ENCODE data around the gene PLA2G2C. TPM values are rescaled to one million over a fixed set of nuclear protein-coding genes. Genes with fewer than 3 reads are reported as not detected.
A peak's percentile ranks its signal among the peaks of the same experiment; 100 is the strongest.

Gene PLA2G2C
- total and polyA plus RNA-seq, 2 of the 8 experiments (the other 6 are each of a cell fraction or from before 2014, with no cell fraction given) = not detected

- Histone ChIP-seq H2AFZ (ENCODE audit: low read length) (no peak overlapping the region), H3K79me1 (ENCODE audit: low read depth, low read length) (0 out of 2 replicates have a peak, but pooled peaks cover 3% of the 10 kb centered on the region), H3K9me3 (ENCODE audit: insufficient read depth in 2 of 2, low read depth in 1 of 2, low read length in 1 of 2) (peaks cover 0 to 4% of the 10 kb centered on the region in 2 experiments; a peak in 1 of 4 replicates), H3K23ac (ENCODE audit: insufficient read length) (no peak overlapping the region), H4K20me1 (replicated peaks in 1 of 2; ENCODE audit: control insufficient read depth in 1 of 2, insufficient read depth in 2 of 2, low read length in 2 of 2) (no peaks in the 10 kb centered on the region), H4K91ac (replicated peaks; ENCODE audit: insufficient read length, low read length) (no peak overlapping the region), H3K4me1 (replicated peaks in 1 of 4; ENCODE audit: control insufficient read depth in 3 of 4, insufficient read depth in 4 of 4, low read length in 3 of 4) (no peaks in the 10 kb centered on the region; a peak in 1 of 7 replicates), H3K4me2 (ENCODE audit: insufficient read depth in 1 of 2, low read depth in 2 of 2, low read length in 2 of 2) (no peak overlapping the region), H2BK120ac (replicated peaks; ENCODE audit: low read depth, low read length) (no peak overlapping the region), H4K8ac (ENCODE audit: extremely low read depth, insufficient read depth, low read length) (no peak overlapping the region), H4K5ac (ENCODE audit: insufficient read length, low read depth, low read length) (no peak overlapping the region), H3K9ac (replicated peaks in 1 of 4; ENCODE audit: extremely low read depth in 1 of 4, low read depth in 3 of 4, low read length in 3 of 4) (no peak overlapping the region), H3K23me2 (ENCODE audit: low read depth, low read length) (no peaks in the 10 kb centered on the region), H3K18ac (ENCODE audit: extremely low read depth, low read length) (no peak overlapping the region), H3K4ac (replicated peaks; ENCODE audit: insufficient read length, low read depth, low read length) (no peak overlapping the region), H2BK15ac (ENCODE audit: low read length) (no peak overlapping the region), H2BK20ac (ENCODE audit: low read length) (no peak overlapping the region), H2BK12ac (ENCODE audit: low read depth, low read length) (no peak overlapping the region), H2BK5ac (ENCODE audit: low read depth, low read length) (no peak overlapping the region), H3K56ac (replicated peaks; ENCODE audit: insufficient read length, low read depth, low read length) (no peak overlapping the region), H3K27me3 (replicated peaks in 1 of 4; ENCODE audit: control insufficient read depth in 3 of 4, extremely low read depth in 1 of 4, insufficient read depth in 3 of 4, low read length in 3 of 4) (peaks cover 0 to 11% (median 2%) of the 10 kb centered on the region in 4 experiments; a peak in 4 of 7 replicates), H3K36me3 (ENCODE audit: control insufficient read depth in 2 of 4, insufficient read depth in 4 of 4, low read length in 3 of 4) (no peaks in the 10 kb centered on the region), H3K27ac (ENCODE audit: low read depth, low read length) (no peak overlapping the region), H3K79me2 (ENCODE audit: control insufficient read depth in 1 of 2, insufficient read depth in 2 of 2, low read length in 2 of 2) (no peaks in the 10 kb centered on the region; a peak in 1 of 4 replicates), H2AK5ac (ENCODE audit: low read depth, low read length) (0 out of 2 replicates have a peak overlapping the region, but pooled peaks have one; percentile 53), H3K14ac (ENCODE audit: insufficient read length) (no peak overlapping the region), H3K4me3 (ENCODE audit: extremely low read depth in 1 of 4, insufficient read depth in 2 of 4, low read depth in 3 of 4, low read length in 4 of 4) (no peak overlapping the region)
- WGBS, 2 experiments (ENCODE audit: extremely low coverage in 1 of 2, insufficient coverage in 1 of 2, insufficient read length in 1 of 2, insufficient replicate concordance in 2 of 2, low coverage in 1 of 2, low lambda C conversion rate in 2 of 2, missing lambda C conversion rate in 1 of 2) = 92% methylated on average over 2 of the region's 2 CpGs; no CpG with 5 or more reads in 1 of the 2 experiments
- no peak for FAIRE-seq
- ChIA-PET POLR2A (ENCODE audit: partially characterized antibody) (interaction anchor here (0.6 kb wide), 1 partner anchor 119 kb away, joined by 3 read pairs; no protein-coding TSS in a partner anchor), CTCF (ENCODE audit: partially characterized antibody) (interaction anchor here (0.5 to 8.3 kb wide), 17 partner anchors 13 to 326 kb away, joined by 3 to 90 read pairs (median 4); partner anchors contain the start of gene CAMK2N1)
- no peak for DNase-seq (ENCODE audit: low read depth in 1 of 2, low spot score in 2 of 2)
- TF ChIP-seq TEAD4 (IDR thresholded peaks at IDR 0.05; ENCODE audit: low read depth, low read length) (no peak), TCF12 (IDR thresholded peaks at IDR 0.05; ENCODE audit: low read depth, low read length) (no peak), FOSL1 (IDR thresholded peaks at IDR 0.05; ENCODE audit: insufficient read depth, low read depth, low read length) (no peak), JUN (IDR thresholded peaks at IDR 0.05; ENCODE audit: low read depth, low read length) (no peak), USF2 (IDR thresholded peaks at IDR 0.05; ENCODE audit: low read length) (no peak), MAX (IDR thresholded peaks at IDR 0.05) (no peak), GABPA (IDR thresholded peaks at IDR 0.05; ENCODE audit: borderline replicate concordance, insufficient read depth, low read length) (no peak), ATF2 (IDR thresholded peaks at IDR 0.05; ENCODE audit: low read length) (no peak), KDM4A (IDR thresholded peaks at IDR 0.05; ENCODE audit: low read depth, low read length, severe bottlenecking) (no peak)
Measured at GRCh38 chr1:20179371-20180128, 6.8 kb downstream of the PLA2G2C start.

All from H1 (cell line).